Memory B cell (primary cell): ENCODE data around the gene MYBPC2.

Source experiments
- ATAC-seq: fragments of 150-1000 bp; cut with Tn5 transposase; 2 replicates; pipeline ENCODE4 v1.10.0; 2021; ENCODE audit warnings: low read depth, mild to moderate bottlenecking, moderate library complexity
- DNase-seq, 2 donors: peaks; one replicate each; pipeline ENCODE4 v3.0.0; 2022; ENCODE audit warnings: low spot score in 2 of 2
- H3K27ac Mint-ChIP-seq: one replicate; pipeline ENCODE4 v1.8.0; 2022; ENCODE audit warnings: mild to moderate bottlenecking, moderate library complexity, mixed read lengths
- H3K27me3 Mint-ChIP-seq: one replicate; pipeline ENCODE4 v1.8.0; 2022; ENCODE audit warnings: mixed read lengths
- H3K36me3 Mint-ChIP-seq: one replicate; pipeline ENCODE4 v1.8.0; 2022; ENCODE audit warnings: mild to moderate bottlenecking, mixed read lengths
- H3K4me1 Mint-ChIP-seq: one replicate; pipeline ENCODE4 v1.8.0; 2022; ENCODE audit warnings: mixed read lengths
- H3K4me3 Mint-ChIP-seq: one replicate; pipeline ENCODE4 v1.8.0; 2022; ENCODE audit warnings: mild to moderate bottlenecking, moderate library complexity, mixed read lengths
- H3K9me3 Mint-ChIP-seq: one replicate; pipeline ENCODE4 v1.8.0; 2022; ENCODE audit warnings: mixed read lengths

Gene MYBPC2

DNA sequence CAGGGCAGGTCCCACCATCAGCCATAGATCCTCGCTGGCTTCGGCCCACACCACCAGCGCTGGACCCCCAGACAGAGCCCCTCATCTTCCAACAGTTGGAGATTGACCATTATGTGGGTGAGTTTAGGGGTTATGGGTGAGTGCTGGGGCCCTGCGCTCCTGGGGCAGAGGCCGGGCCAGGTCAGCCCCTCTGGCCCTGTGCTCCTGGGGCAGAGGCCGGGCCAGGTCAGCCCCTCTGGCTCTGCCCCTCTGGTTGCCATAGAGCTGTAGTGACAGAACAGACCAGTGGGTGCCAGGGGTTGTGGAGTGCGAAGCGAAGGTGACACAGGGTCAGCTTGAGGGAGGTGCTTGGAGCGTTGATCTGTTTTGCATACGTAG is 33.3 kb upstream of the MYBPC2 start:
- DNase-seq (no peak), ATAC-seq (no peak)
- H3K27me3 Mint-ChIP-seq = no peaks in the 10 kb centered on the region
- no peak overlapping the region for H3K27ac Mint-ChIP-seq
- H3K9me3 Mint-ChIP-seq = no peaks in the 10 kb centered on the region
- peaks cover 9% of the 10 kb centered on the region for H3K36me3 Mint-ChIP-seq
- H3K4me1 Mint-ChIP-seq = peaks cover 5% of the 10 kb centered on the region
- H3K4me3 Mint-ChIP-seq = no peak overlapping the region

DNA sequence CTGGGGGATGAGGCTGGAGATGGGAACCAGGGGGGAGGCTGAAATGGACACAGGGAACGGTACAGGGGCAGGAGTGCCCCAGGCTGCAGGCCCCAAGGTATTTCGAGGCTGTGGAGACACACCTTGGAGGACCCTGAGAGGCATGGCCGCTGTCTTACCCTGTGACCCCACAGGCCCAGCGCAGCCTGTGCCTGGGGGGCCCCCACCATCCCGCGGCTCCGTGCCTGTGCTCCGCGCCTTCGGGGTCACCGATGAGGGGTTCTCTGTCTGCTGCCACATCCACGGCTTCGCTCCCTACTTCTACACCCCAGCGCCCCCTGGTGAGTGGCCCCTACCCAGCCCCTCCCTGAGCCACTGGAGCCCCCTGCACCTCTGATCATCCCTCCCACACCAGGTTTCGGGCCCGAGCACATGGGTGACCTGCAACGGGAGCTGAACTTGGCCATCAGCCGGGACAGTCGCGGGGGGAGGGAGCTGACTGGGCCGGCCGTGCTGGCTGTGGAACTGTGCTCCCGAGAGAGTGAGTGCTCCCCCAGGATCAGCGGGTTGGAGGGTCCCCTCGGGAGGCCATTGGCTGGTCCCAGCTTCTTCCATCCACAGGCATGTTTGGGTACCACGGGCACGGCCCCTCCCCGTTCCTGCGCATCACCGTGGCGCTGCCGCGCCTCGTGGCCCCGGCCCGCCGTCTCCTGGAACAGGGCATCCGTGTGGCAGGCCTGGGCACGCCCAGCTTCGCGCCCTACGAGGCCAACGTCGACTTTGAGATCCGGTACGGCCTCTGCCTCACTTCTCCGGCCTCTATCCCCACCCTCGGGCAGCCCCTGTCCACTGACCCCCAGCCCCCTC is 30.9 kb upstream of the MYBPC2 start:
- no peaks in the 10 kb centered on the region for H3K9me3 Mint-ChIP-seq
- peaks cover 14% of the 10 kb centered on the region for H3K36me3 Mint-ChIP-seq
- H3K4me1 Mint-ChIP-seq = peaks cover 7% of the 10 kb centered on the region
- DNase-seq = no peak
- no peak for ATAC-seq
- H3K4me3 Mint-ChIP-seq = no peak overlapping the region
- H3K27me3 Mint-ChIP-seq = no peaks in the 10 kb centered on the region
- H3K27ac Mint-ChIP-seq = no peak overlapping the region

DNA sequence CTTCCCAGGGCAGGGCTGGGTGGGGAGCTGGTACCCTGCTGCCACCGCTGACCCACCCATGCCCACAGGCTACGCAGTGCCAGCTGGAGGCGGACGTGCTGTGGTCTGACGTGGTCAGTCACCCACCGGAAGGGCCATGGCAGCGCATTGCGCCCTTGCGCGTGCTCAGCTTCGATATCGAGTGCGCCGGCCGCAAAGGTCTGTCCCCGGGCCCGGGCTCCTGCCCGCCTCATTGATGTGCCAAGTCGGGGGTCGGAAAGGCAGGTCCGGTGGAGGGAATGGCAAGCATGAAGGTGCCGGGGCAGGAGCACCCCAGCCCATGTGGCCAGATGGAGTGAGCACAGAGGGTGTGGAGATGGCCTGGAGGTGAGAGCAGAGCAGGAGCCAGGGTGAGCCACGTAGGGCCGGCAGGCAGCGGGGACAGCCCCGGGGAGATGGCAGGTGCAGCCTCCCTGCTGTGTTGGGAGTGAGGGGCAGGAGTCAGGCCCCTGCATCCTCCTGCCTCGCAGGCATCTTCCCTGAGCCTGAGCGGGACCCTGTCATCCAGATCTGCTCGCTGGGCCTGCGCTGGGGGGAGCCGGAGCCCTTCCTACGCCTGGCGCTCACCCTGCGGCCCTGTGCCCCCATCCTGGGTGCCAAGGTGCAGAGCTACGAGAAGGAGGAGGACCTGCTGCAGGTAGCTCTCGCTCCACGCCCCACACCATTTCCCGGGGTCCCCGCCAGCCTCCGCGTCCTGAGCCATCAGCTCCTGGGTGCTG is 30.0 kb upstream of the MYBPC2 start:
- H3K27me3 Mint-ChIP-seq = no peaks in the 10 kb centered on the region
- H3K27ac Mint-ChIP-seq = no peak overlapping the region
- peaks cover 15% of the 10 kb centered on the region for H3K36me3 Mint-ChIP-seq

DNA sequence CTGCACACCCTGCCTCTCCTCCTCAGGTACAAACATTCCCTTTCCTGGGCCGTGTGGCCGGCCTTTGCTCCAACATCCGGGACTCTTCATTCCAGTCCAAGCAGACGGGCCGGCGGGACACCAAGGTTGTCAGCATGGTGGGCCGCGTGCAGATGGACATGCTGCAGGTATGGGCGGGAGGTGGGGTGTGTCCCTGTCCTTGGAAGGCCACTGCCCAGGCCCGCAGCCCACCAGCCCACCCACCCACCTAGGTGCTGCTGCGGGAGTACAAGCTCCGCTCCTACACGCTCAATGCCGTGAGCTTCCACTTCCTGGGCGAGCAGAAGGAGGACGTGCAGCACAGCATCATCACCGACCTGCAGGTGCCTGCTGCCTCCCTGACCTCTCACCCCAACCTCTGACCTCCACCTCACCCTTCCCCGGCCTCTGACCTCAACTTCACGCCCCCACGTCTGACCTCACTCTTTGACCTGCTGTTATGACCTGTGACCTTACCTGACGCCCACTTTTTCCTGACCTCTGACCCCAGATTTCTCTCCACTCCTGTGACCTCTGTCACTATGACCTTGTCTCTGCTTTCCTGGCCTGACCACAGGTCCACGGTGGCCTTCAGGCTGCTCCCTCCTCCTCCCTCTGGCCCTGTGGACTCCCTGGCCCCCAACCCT is 26.4 kb upstream of the MYBPC2 start:
- peak overlapping the region; percentile 39 for H3K27ac Mint-ChIP-seq
- no peak for DNase-seq
- H3K9me3 Mint-ChIP-seq = no peaks in the 10 kb centered on the region
- no peak overlapping the region for H3K4me3 Mint-ChIP-seq
- ATAC-seq = no peak
- H3K36me3 Mint-ChIP-seq = peaks cover 11% of the 10 kb centered on the region
- H3K4me1 Mint-ChIP-seq = peaks cover 5% of the 10 kb centered on the region
- H3K27me3 Mint-ChIP-seq = no peaks in the 10 kb centered on the region

More for the DNA sequence above, 30.0 kb upstream of the MYBPC2 start:
- DNase-seq (no peak), ATAC-seq (no peak)
- peaks cover 9% of the 10 kb centered on the region for H3K4me1 Mint-ChIP-seq
- no peak overlapping the region for H3K4me3 Mint-ChIP-seq
- H3K9me3 Mint-ChIP-seq = no peaks in the 10 kb centered on the region

DNA sequence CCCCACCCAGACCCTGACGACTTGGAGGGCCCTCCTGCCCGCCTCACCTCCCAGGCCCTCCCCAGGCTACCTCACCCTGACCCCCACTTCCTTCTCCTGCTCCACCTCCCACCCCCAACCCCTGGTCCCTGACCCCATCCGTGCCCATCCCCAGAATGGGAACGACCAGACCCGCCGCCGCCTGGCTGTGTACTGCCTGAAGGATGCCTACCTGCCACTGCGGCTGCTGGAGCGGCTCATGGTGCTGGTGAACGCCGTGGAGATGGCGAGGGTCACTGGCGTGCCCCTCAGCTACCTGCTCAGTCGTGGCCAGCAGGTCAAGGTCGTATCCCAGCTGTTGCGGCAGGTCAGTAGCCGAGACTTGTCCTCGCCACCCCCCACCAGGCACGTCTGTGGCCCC is 25.9 kb upstream of the MYBPC2 start:
- peaks cover 5% of the 10 kb centered on the region for H3K4me1 Mint-ChIP-seq
- H3K27me3 Mint-ChIP-seq = no peaks in the 10 kb centered on the region
- no peak for DNase-seq
- H3K36me3 Mint-ChIP-seq = peaks cover 11% of the 10 kb centered on the region
- peak overlapping the region; percentile 39 for H3K27ac Mint-ChIP-seq
- no peak overlapping the region for H3K4me3 Mint-ChIP-seq
- H3K9me3 Mint-ChIP-seq = no peaks in the 10 kb centered on the region
- ATAC-seq = no peak

DNA sequence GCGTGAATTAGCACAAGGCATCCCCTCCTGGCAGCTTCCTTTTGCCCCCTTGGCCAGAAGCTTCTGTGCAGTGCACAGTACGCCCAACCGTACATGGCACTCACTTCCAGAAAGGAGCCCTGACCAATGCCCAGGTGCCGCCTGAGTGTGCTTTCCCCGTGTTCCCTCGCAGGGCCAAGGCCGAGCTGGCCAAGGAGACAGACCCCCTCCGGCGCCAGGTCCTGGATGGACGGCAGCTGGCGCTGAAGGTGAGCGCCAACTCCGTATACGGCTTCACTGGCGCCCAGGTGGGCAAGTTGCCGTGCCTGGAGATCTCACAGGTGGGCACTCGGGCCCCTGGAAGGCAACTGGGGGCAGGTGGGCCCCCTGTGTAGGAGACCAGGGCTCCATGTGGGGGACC is 23.3 kb upstream of the MYBPC2 start:
- no peaks in the 10 kb centered on the region for H3K9me3 Mint-ChIP-seq
- H3K4me1 Mint-ChIP-seq = peaks cover 5% of the 10 kb centered on the region
- H3K4me3 Mint-ChIP-seq = no peak overlapping the region
- H3K27ac Mint-ChIP-seq = no peak overlapping the region
- H3K36me3 Mint-ChIP-seq = peaks cover 13% of the 10 kb centered on the region
- ATAC-seq (no peak), DNase-seq (no peak)
- H3K27me3 Mint-ChIP-seq = no peaks in the 10 kb centered on the region

DNA sequence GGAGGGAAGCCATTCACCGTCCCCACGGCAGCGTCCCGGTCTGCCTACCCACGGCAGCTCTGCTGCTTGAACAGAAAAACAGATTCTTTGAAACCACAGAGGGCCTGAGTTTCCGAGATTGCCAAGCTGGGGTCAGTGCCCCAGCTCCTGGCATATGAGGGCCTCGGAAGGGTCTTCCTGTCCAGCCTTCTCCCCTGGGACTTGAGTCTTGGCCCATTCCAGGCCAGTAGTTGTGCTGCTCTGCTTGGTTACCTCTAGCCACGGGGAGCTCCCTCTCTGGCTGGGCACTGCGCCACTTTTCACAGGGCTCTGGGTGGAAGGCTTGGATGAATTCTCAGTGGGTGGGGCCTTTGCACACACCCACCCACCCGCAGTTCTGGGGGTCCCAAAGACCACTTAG is 22.6 kb upstream of the MYBPC2 start:
- H3K36me3 Mint-ChIP-seq = peaks cover 13% of the 10 kb centered on the region
- ATAC-seq = no peak

DNA sequence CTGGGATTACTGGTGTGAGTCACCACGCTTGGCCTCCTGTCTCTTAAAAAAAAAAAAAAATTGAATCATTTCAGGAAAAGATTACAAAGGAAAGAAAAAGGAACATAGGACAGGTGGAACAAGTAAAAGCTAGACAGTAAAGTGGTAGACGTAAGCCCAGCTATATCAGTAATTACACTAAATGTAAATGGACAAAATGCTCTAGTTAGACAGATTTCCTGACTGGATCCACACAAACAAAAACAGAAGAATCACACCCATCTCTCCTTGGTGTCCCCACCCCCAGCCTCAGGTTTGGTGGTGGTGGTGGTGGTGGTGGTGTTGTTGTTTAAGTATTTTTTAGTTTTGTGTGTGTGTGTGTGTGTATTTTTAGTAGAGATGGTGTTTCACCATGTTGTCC is 20.3 kb upstream of the MYBPC2 start:
- Mint-ChIP-seq H3K27me3 (no peaks in the 10 kb centered on the region), H3K9me3 (no peaks in the 10 kb centered on the region), H3K4me3 (no peak overlapping the region), H3K36me3 (peaks cover 4% of the 10 kb centered on the region), H3K27ac (no peak overlapping the region), H3K4me1 (peaks cover 19% of the 10 kb centered on the region)
- ATAC-seq = no peak
- DNase-seq = no peak

More for the DNA sequence above, 22.6 kb upstream of the MYBPC2 start:
- Mint-ChIP-seq H3K27me3 (no peaks in the 10 kb centered on the region), H3K4me1 (peaks cover 12% of the 10 kb centered on the region), H3K27ac (no peak overlapping the region), H3K9me3 (no peaks in the 10 kb centered on the region), H3K4me3 (no peak overlapping the region)
- no peak for DNase-seq

DNA sequence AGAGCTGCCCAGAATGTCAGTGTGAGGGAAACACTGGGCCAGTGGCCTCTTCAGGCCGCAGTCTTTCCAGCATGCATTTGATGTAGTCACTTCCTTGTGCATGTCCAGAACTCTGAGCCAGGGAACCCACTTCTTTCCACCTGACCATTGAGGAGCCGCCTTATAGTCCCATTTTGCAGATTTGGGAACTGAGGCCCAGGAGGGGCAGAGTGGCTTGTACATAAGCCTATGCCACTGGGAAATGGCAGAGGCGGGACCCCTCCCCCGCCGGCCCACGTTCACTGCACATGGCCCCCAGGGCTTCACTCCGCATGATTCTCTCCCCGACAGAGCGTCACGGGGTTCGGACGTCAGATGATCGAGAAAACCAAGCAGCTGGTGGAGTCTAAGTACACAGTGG is 19.6 kb upstream of the MYBPC2 start:
- H3K36me3 Mint-ChIP-seq = peaks cover 4% of the 10 kb centered on the region
- no peaks in the 10 kb centered on the region for H3K9me3 Mint-ChIP-seq
- H3K4me3 Mint-ChIP-seq = no peak overlapping the region
- ATAC-seq = no peak
- peaks cover 19% of the 10 kb centered on the region for H3K4me1 Mint-ChIP-seq
- H3K27me3 Mint-ChIP-seq = no peaks in the 10 kb centered on the region
- H3K27ac Mint-ChIP-seq = no peak overlapping the region
- DNase-seq = no peak

DNA sequence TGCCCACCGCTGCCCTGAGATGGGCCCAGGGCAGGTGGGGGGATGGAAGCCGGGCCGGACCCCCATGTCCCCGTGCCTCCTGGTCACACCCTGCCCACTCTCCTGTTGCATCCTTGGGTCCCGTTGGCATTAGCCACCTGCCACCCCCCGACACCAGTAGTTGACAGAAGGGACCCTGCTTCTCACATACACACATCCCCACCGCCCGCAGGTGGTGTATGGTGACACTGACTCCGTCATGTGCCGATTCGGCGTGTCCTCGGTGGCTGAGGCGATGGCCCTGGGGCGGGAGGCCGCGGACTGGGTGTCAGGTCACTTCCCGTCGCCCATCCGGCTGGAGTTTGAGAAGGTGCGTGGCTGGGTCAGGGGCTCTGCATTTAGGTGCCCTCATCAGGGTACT is 19.2 kb upstream of the MYBPC2 start:
- Mint-ChIP-seq H3K9me3 (no peaks in the 10 kb centered on the region), H3K27me3 (no peaks in the 10 kb centered on the region), H3K4me1 (peaks cover 19% of the 10 kb centered on the region), H3K27ac (no peak overlapping the region), H3K36me3 (peaks cover 4% of the 10 kb centered on the region), H3K4me3 (no peak overlapping the region)
- ATAC-seq (no peak), DNase-seq (no peak)

DNA sequence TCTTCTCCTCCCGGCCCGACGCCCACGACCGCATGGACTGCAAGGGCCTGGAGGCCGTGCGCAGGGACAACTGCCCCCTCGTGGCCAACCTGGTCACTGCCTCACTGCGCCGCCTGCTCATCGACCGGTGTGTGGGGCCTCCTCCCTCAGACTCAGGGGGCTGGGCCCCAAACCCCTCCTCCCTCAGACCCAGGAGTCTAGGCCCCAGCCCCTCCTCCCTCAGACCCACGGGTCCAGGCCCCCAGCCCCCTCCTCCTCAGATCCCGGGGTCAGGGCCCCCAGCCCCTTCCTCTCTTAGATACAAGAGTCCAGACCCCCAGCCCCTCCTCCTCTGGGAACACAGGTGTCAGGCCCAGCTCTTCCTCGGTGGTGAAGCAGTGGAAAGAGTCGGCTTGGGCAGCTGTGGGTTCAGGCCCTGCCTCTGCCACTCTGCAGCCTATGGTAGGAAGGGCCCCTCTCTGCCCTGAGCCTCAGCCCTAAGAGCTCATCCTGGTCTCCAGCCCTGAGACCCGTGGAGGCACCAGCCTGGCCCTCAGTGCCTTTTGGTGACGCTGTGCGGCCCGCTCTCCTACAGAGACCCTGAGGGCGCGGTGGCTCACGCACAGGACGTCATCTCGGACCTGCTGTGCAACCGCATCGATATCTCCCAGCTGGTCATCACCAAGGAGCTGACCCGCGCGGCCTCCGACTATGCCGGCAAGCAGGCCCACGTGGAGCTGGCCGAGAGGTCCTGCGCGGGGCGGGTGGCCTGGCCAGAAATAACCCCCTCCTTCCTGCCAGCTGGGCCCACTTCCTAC is 17.6 kb upstream of the MYBPC2 start:
- peak; percentile 46 for ATAC-seq
- Mint-ChIP-seq H3K4me1 (peaks cover 27% of the 10 kb centered on the region), H3K4me3 (peak overlapping the region; percentile 84), H3K27me3 (no peaks in the 10 kb centered on the region), H3K9me3 (no peaks in the 10 kb centered on the region), H3K36me3 (peaks cover 13% of the 10 kb centered on the region), H3K27ac (peak overlapping the region; percentile 98)
- DNase-seq = peak; percentile 92 to 95

DNA sequence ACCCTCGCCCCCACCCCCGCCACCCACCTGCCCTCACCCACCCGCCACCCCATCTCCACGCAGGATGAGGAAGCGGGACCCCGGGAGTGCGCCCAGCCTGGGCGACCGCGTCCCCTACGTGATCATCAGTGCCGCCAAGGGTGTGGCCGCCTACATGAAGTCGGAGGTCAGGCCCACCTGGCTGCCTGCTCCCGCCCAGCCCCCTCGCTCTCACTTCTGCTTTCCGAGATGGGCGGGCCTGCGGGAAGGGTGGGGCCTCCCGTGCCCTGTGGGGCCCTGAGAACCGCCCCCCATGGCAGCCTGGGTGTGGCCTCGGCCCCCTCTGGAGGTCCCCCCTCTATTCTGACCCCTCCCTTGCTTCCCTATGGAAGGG is 17.0 kb upstream of the MYBPC2 start:
- H3K36me3 Mint-ChIP-seq = peaks cover 18% of the 10 kb centered on the region
- no peaks in the 10 kb centered on the region for H3K9me3 Mint-ChIP-seq
- peaks cover 32% of the 10 kb centered on the region for H3K4me1 Mint-ChIP-seq
- peak overlapping the region; percentile 98 for H3K27ac Mint-ChIP-seq
- peak overlapping the region; percentile 84 for H3K4me3 Mint-ChIP-seq
- peak; percentile 71 for ATAC-seq
- DNase-seq = peak; percentile 90 to 94
- no peaks in the 10 kb centered on the region for H3K27me3 Mint-ChIP-seq

DNA sequence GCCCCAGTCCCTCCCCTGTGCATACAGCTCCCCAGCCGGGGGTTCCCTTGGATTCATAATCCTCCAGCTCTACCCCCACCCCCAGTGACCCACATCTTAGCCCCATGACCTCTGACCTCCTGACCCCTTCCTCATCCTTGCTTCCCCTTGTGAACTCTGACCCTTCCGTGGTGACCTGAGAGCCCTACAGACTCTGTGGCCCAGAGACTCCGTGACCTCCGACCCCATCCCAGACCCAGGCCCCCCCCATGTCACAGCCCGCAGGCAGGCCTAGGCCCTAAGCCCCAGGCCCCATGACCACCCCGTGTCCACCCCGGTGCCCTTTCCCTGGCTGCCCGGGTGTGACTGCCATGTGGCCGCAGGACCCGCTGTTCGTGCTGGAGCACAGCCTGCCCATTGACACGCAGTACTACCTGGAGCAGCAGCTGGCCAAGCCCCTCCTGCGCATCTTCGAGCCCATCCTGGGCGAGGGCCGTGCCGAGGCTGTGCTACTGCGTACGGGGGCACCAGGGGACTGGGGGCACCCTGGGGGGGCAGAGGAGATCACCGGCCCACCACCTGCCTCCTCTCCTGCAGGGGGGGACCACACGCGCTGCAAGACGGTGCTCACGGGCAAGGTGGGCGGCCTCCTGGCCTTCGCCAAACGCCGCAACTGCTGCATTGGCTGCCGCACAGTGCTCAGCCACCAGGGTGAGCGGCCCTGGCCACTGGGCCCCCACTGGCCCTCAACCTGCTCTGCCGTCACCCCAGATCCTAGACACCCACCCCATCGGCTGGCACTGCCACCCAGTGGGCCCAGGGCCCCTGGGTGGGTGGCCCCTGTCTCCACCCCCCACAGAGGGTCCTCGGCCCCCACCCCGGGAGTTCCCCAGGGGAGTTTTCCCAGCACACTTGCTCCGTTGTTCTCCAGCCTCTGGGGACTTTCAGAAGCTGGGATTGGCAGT is 16.4 kb upstream of the MYBPC2 start:
- H3K9me3 Mint-ChIP-seq = no peaks in the 10 kb centered on the region
- H3K4me1 Mint-ChIP-seq = peaks cover 36% of the 10 kb centered on the region
- ATAC-seq = no peak
- peak in 1 of 2 donors; percentile 55 for DNase-seq
- H3K36me3 Mint-ChIP-seq = peaks cover 22% of the 10 kb centered on the region
- peak overlapping the region; percentile 84 for H3K4me3 Mint-ChIP-seq
- H3K27me3 Mint-ChIP-seq = no peaks in the 10 kb centered on the region
- H3K27ac Mint-ChIP-seq = peak overlapping the region; percentile 98
